ENCODE results near the gene GLI3.
A peak's percentile ranks its signal among the peaks of the same experiment; 100 is the strongest.

Gene GLI3

GRCh38 chr7:41928166-41928565, 308.8 kb downstream of the GLI3 start:
- DNase-seq (ENCODE audit: low read depth): no peak

- no peak for DNase-seq (ENCODE audit: low read depth)
These were observed 309.6 kb downstream of the GLI3 start for GRCh38 chr7:41927380-41927779.

GRCh38 chr7:41925946-41926345, 311.1 kb downstream of the GLI3 start:
- no peak for DNase-seq (ENCODE audit: low read depth)

- DNase-seq (ENCODE audit: low read depth): no peak
These were observed 312.2 kb downstream of the GLI3 start for GRCh38 chr7:41924796-41925195.

- DNase-seq (ENCODE audit: low read depth): no peak
These were observed 314.6 kb downstream of the GLI3 start for GRCh38 chr7:41922373-41922772.

- peak; percentile 38 for DNase-seq (ENCODE audit: low read depth)
These were observed 315.5 kb downstream of the GLI3 start for GRCh38 chr7:41921453-41921981.

GRCh38 chr7:41918597-41918996, 318.4 kb downstream of the GLI3 start:
- DNase-seq (ENCODE audit: low read depth): no peak

GRCh38 chr7:41916450-41916927, 320.5 kb downstream of the GLI3 start:
- DNase-seq (ENCODE audit: low read depth): peak; percentile 77

- DNase-seq (ENCODE audit: low read depth): no peak
These were observed 321.1 kb downstream of the GLI3 start for GRCh38 chr7:41915871-41916270.

- no peak for DNase-seq (ENCODE audit: low read depth)
These were observed 324.0 kb downstream of the GLI3 start for GRCh38 chr7:41912851-41913567.

GRCh38 chr7:41912426-41912825, 324.6 kb downstream of the GLI3 start:
- DNase-seq (ENCODE audit: low read depth): no peak

- DNase-seq (ENCODE audit: low read depth): no peak
These were observed 325.2 kb downstream of the GLI3 start for GRCh38 chr7:41911792-41912191.
